ENCODE data around the gene ABCC2.
"Not testable (repeated sequence)": the region's sequence is repeated elsewhere in the genome, so short reads cannot be mapped to it uniquely, and the experiment has no call there.

ABCC2 gene

GRCh38 chr10:99855479-99856071 is 73.1 kb downstream of the ABCC2 start:
- DNase-seq: no peak

DNA sequence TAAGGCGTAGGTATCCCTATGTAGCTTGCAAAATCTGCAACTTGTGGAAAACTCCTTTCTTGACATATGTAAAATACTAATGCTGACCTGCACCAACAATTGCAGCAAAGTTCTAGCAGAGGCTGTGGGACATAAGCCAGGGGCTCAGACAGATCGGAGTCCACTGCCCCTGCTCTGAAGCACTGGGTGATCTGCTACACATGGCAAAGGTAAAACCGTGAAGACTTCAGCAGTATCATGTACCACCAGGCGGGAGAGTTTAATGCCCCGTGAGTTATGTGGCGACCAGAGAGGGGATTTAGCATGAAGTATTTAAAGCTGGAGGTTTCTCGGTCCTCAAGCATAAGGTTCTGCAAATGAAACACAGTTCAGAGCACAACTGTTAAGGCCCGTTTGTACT is 76.4 kb downstream of the ABCC2 start:
- no peak for DNase-seq

- DNase-seq: no peak
Measured at GRCh38 chr10:99859585-99859984, 77.1 kb downstream of the ABCC2 start.

DNA sequence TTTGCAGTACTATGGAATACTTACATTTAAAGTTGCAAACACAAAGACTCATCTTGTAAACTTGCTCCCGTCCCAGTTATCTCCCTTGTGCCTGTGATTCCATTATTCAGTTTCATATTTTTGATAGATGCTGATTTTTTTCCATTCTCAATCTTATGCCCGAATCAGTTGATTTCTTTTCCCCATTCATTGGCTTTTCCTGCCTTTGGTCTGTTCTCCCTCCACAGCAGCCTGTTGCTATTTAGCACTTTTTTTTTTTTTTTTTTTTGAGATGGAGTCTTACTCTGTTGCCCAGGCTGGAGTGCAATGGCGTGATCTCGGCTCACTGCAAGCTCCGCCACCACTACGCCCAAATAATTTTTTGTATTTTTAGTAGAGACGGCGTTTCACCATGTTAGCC is 78.0 kb downstream of the ABCC2 start:
- DNase-seq: no peak

GRCh38 chr10:99863535-99864240 is 81.2 kb downstream of the ABCC2 start:
- not testable (repeated sequence) for DNase-seq

DNA sequence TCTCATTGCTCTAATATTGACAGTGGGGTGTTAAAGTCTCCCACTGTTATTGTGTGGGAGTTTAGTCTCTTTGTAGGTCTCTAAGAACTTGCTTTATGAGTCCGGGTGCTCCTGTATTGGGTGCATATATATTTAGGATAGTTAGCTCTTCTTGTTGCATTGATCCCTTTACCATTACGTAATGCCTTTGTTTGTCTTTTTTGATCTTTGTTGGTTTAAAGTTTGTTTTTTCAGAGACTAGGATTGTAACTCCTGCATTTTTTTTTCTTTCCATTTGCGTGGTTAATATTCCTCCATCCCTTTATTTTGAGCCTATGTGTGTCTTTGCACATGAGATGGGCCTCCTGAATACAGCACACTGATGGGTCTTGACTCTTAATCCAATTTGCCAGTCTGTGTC is 84.8 kb downstream of the ABCC2 start:
- DNase-seq: not testable (repeated sequence)

GRCh38 chr10:99869581-99870122 is 87.2 kb downstream of the ABCC2 start:
- DNase-seq: no peak

DNA sequence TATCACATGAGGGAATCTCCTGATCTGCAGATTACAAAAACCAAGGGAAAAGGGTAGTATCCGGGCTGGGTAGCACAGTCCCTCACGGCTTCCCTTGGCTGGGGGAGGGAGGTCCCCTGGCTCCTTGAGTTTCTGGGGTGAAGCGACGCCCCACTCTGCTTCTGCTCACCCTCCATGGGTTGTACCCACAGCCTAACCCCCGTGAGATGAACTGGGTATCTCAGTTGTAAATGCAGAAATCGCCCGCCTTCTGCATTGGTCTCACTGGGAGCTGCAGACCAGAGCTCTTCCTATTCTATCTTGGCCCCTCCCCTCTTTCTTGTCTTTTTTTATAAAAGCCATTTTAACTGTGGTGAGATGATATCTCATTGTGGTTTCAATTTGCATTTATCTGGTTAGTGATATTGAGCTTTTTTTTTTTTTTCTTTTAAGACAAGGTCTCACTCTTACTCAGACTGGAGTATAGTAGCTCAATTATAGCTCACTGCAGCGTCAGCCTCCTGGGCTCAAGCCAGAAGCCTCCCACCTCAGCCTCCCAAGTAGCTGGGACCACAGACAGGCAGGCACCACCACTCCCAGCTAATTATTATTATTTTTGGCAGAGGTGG is 87.8 kb downstream of the ABCC2 start:
- DNase-seq: no peak

DNA sequence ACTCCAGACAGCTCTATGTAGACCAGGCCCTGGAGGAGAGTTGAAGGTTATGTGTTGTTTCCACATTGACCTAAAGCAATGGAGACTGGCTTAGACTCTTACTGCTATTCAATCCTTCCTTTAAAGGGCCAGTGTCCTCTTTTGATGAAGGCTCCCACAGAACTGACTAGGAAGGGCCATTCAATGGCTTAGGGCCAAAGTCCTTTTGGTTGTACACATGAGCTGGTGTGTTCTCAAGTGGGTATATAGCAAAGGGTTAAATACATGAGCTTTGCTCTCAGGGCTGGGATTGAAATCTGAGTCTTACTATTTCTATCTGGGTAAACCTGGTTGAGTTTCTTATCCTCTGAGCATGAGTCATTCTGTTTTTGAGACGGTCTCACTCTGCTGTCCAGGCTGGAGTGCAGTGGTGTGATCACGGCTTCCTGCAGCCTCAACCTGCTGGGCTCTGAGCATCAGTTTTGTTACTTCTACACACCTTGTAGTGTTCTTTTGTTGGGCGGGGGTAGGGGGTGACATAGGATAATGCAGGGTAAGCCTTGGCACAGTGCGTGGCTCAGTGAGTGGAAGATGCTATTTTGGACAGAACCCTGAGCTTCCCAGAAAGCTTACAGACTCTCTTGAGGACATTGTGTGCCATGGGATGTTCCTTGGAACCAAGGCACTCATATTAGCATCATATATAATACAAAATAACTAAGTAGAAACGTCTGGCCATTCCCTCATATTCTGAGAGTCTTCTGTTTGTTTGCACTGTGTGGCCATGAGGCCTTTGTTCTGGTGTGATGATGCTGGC is 90.1 kb downstream of the ABCC2 start:
- DNase-seq: peak; percentile 25

- DNase-seq: no peak
Measured at GRCh38 chr10:99873846-99874245, 91.4 kb downstream of the ABCC2 start.

DNA sequence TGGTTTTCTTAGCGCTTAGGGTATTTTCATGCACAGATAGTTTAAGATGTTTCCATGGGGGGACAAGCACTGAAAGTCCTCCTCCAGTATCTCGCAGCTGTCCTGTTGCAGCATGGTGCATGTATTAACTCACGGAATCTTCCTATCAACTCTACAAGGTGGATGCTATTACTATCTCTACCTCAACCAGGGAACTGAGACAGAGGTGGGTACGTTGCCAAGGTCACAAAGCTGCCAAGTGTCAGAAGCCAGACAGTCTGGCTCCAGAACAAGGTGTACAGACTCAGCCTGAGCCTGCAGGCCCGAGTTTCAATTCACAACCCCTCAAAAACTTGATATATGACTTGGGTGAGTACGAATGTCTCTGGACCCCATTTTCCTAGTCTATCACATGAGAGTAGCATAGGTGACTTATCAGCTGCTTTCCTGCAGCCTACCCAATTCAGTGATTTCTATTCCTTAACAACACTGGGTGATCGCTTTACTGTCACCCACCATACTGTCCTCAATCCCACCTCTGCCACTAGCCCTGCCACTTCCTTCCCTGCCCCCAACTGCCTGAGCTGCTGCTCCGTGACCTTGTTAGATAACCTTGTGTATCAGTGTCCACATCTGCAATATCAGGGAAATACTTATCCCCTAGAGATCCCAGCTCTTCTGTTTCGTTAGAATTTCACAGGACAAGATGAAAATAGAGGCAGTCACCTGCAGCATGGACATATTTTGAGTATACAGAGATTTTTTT is 92.1 kb downstream of the ABCC2 start:
- DNase-seq: no peak

DNA sequence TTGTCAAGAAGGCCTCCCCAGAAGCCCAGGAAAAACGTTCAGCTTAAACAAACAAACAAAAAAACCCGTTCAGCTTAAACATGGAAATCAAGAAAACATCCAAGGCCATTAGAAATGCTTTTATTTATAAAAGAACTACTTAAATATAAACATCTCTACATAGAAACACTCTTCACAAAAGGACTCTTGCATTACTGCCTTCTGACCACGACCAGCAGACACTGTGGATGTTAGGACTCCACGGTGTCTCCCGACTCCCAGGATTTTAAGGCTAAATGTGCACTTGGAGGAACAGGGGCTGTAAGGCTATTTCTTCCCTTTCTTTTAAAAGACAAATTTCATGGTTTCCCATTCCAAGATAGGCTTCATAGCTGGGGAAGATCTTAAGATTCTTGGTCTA is 93.0 kb downstream of the ABCC2 start:
- DNase-seq: no peak

GRCh38 chr10:99880080-99880835 is 97.8 kb downstream of the ABCC2 start:
- DNase-seq: no peak

- DNase-seq: no peak
Measured at GRCh38 chr10:99881371-99881770, 98.9 kb downstream of the ABCC2 start.

DNA sequence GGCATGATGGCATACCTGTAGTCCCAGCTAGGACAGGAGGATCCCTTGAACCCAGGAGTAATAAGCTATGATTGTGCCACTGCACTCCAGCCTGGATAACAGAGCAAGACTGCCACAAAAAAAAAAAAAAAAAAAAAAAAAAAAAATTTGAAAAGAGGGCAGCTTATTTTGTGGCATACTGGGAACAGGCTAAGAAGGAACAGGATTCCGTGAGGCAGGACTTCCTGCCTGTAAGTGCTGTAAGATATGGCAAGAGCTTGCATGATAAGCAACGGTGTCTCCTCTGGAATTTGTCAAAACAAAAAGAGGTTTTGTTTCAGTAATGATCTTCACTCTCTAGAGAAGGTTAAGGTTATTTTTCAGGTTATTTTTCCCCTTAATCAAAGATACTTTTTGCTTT is 101.1 kb downstream of the ABCC2 start:
- DNase-seq: no peak

DNA sequence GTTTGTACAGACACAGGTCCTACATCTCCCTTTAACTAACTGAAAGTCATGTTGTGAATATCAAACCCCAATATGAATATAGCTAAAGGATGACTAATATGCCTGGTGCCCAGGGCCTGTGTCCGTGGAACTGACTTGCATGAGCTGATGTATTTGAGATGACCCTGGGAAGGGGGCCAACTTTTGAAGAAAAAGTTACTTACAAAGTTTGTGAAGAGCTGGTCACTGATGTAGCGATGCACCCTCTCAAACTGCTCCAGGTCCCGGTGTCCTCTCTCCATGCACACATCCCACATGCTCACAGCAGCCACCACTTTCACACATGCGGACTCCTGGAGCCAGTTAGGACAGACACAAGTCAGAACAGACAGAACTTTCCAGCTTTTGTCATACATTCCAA is 106.2 kb downstream of the ABCC2 start:
- DNase-seq: no peak

GRCh38 chr10:99894613-99895012 is 112.2 kb downstream of the ABCC2 start:
- DNase-seq: no peak

GRCh38 chr10:99895066-99895465 is 112.6 kb downstream of the ABCC2 start:
- not testable (repeated sequence) for DNase-seq

DNA sequence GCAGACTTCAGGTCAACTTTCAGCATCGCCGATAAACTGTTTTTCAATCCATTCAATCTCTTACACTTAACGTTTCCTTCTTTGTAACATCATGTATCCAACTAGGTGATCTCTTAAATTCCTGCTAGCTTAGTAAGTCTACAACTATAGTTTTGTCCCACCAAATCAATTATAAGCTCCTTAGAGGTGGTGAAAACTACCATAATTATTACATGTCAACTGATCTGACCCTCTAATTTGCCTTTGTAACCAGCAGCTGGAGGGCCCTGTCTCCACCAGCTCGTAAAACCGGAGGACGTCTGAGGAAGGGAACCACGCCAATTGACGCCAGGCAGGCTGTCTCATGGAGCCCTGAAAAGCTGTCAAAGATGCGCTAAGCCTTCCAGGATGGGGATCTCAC is 113.4 kb downstream of the ABCC2 start:
- DNase-seq: no peak
